GM23338 (cell line): ENCODE results near the gene SLC9A1.

Source experiments
- CREB1 ChIP-seq: fragments of 250-450 bp; sonication (Bioruptor Pico); IDR thresholded peaks from 2 replicates; pipeline ENCODE4 v1.5.0; 2020; ENCODE audit warnings: low read depth, mild to moderate bottlenecking, moderate library complexity
- TF ChIP-seq, protein P1 (sequence below), 2 experiments: fragments of 200-600 bp in 1 of 2; sonication (generic) in 1 of 2; conservative IDR thresholded peaks; 2 replicates each; pipeline versions ENCODE4 v1.5.1 to v1.6.1; 2016 to 2017; ENCODE audit warnings: antibody characterized with exemption in 2 of 2, low read depth in 2 of 2, mild to moderate bottlenecking in 2 of 2, moderate library complexity in 1 of 2

DNA sequence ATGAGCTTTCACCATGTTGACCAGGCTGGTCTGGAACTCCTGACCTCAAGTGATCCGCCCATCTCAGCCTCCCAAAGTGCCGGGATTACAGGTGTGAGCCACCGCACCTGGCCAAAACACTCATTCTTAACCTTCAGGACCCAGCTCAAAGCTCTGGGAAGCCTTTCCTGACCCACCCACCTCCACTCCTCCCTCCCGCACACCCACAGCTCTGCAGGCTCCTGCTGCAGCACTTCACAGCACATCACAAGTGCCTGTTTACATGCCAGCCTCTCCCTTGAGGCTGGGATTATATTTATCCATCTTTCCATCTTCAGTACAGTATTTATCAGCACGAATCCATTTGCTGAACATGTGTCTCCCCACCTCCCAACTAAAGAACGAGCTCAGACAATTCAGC lies 14.9 kb downstream of the SLC9A1 start:
- TF ChIP-seq, protein P1, sequence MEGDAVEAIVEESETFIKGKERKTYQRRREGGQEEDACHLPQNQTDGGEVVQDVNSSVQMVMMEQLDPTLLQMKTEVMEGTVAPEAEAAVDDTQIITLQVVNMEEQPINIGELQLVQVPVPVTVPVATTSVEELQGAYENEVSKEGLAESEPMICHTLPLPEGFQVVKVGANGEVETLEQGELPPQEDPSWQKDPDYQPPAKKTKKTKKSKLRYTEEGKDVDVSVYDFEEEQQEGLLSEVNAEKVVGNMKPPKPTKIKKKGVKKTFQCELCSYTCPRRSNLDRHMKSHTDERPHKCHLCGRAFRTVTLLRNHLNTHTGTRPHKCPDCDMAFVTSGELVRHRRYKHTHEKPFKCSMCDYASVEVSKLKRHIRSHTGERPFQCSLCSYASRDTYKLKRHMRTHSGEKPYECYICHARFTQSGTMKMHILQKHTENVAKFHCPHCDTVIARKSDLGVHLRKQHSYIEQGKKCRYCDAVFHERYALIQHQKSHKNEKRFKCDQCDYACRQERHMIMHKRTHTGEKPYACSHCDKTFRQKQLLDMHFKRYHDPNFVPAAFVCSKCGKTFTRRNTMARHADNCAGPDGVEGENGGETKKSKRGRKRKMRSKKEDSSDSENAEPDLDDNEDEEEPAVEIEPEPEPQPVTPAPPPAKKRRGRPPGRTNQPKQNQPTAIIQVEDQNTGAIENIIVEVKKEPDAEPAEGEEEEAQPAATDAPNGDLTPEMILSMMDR (conservative IDR thresholded peaks at IDR 0.05; ENCODE audit: low read depth in 2 of 2) = no peak
- TF ChIP-seq CREB1 = no peak
